ENCODE measurements around the gene ST3GAL2. TPM values are rescaled to one million over a fixed set of nuclear protein-coding genes. Genes with fewer than 3 reads are reported as not detected.

ST3GAL2 gene
- total RNA-seq, 4 donors from 2014 or later = 7.0 to 12.9 (median 9.5) TPM

DNA sequence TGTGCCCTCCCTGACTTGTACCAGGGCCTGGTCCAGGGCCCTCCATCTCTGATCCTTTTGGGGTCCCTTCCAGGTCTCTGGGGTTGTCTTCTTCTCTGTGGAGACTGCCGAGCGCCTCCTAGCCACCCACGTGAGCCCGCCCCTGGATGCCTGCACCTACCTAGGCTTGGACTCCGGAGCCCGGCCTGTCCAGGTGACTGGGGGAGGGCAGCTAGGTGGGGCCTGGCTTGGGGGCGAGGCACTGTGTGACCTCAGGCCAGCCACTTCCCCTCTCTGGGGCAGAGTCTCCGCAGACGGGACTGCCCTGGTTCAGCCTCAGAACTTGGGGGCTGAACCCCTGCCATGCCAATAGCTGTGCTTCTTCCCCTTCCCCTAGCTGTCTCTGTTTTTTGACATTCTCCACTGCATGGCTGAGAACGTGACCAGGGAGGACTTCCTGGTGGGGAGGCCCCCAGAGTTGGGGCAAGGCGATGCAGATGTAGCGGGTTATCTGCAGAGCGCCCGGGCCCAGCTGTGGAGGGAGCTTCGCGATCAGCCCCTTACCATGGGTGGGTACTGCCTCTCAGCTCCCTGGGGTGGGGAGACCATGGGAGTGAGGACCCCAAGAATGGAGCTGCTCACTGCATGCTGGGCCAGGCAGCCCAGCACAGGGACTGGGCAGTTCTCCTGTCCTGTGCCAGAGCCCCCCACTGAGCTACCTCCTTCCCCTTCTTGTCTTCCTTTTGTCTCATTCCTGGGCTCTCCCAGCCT lies 30.1 kb upstream of the ST3GAL2 start:
- H3K4me3 ChIP-seq (ENCODE audit: low read depth, poor library complexity, severe bottlenecking) = no peak overlapping the region
- no peak for DNase-seq (ENCODE audit: low spot score in 2 of 2)
- TF ChIP-seq POLR2A (IDR thresholded peaks at IDR 0.05) = no peak
- TF ChIP-seq, protein P1, sequence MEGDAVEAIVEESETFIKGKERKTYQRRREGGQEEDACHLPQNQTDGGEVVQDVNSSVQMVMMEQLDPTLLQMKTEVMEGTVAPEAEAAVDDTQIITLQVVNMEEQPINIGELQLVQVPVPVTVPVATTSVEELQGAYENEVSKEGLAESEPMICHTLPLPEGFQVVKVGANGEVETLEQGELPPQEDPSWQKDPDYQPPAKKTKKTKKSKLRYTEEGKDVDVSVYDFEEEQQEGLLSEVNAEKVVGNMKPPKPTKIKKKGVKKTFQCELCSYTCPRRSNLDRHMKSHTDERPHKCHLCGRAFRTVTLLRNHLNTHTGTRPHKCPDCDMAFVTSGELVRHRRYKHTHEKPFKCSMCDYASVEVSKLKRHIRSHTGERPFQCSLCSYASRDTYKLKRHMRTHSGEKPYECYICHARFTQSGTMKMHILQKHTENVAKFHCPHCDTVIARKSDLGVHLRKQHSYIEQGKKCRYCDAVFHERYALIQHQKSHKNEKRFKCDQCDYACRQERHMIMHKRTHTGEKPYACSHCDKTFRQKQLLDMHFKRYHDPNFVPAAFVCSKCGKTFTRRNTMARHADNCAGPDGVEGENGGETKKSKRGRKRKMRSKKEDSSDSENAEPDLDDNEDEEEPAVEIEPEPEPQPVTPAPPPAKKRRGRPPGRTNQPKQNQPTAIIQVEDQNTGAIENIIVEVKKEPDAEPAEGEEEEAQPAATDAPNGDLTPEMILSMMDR (IDR thresholded peaks at IDR 0.05) = no peak
- WGBS, 2 donors = 92 to 98% methylated on average over 13 to 14 of the region's 16 CpGs
- intact Hi-C loops (cut with DNase I; ENCODE audit: low total_unique reads) = no loop called here

DNA sequence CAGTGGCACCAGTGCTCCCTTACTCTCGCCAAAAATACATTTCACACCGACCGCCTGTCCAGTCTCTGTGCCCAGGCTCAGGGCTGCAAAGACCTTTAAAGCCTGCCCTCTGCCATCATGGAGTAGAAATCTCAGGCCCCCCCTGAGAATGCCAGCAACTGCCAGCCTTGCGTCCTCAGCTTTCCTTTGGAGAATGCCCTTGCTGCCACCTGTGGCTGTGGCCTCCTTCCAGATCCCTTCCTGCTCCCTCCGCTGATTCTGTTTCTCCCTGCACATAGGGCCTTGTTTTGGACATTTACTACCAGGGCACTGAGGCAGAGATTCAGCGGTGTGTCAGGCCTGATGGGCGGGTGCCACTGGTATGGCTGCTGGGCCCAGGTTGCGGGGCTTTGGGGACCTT lies 28.7 kb upstream of the ST3GAL2 start:
- TF ChIP-seq, protein P1 (IDR thresholded peaks at IDR 0.05) = no peak
- TF ChIP-seq POLR2A (IDR thresholded peaks at IDR 0.05) = no peak
- WGBS, 2 donors = 92 to 93% methylated on average over 7 to 8 of the region's 8 CpGs
- no peak overlapping the region for H3K4me3 ChIP-seq (ENCODE audit: low read depth, poor library complexity, severe bottlenecking)
- DNase-seq (ENCODE audit: low spot score in 2 of 2) = no peak
- intact Hi-C loops (cut with DNase I; ENCODE audit: low total_unique reads) = no loop called here

DNA sequence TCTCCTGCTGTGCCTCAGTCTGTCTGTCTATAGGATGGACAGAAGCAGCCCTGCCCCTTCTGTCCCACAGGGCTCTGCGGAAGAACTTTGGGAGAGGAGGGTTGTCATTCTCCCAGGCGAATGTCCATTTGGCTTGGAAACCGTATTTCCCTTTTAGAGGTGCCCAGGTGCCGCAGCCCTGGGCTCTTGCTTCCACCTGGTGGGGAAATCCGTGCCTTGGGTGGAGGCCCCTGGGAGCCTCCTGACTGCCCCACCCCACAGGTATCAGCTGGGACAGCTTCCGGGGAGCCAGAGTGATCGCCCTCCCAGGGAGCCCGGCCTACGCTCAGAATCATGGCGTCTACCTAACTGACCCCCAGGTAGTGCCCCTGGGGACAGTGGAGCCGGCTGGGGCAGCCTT lies 28.2 kb upstream of the ST3GAL2 start:
- intact Hi-C loops (cut with DNase I; ENCODE audit: low total_unique reads) = no loop called here
- WGBS, 2 donors = 79 to 87% methylated on average over 11 of the region's 11 CpGs
- no peak overlapping the region for H3K4me3 ChIP-seq (ENCODE audit: low read depth, poor library complexity, severe bottlenecking)
- TF ChIP-seq, protein P1 (IDR thresholded peaks at IDR 0.05) = no peak
- no peak for TF ChIP-seq POLR2A (IDR thresholded peaks at IDR 0.05)
- DNase-seq (ENCODE audit: low spot score in 2 of 2) = no peak

DNA sequence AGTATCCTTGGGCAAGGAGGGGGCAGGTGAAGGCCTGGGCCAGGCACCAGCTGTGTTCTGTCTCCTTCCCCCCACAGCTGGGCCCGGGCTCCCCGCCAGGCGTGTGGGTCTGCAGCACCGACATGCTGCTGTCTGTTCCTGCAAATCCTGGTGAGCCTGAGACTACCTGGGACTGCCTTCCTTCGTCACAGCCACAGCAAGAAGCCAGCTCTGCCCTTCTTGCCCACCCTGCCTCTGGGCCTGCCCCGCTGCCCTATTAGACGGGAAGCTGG lies 27.8 kb upstream of the ST3GAL2 start:
- DNase-seq (ENCODE audit: low spot score in 2 of 2) = no peak
- 76 to 88% methylated on average over 4 to 7 of the region's 7 CpGs for WGBS, 2 donors

DNA sequence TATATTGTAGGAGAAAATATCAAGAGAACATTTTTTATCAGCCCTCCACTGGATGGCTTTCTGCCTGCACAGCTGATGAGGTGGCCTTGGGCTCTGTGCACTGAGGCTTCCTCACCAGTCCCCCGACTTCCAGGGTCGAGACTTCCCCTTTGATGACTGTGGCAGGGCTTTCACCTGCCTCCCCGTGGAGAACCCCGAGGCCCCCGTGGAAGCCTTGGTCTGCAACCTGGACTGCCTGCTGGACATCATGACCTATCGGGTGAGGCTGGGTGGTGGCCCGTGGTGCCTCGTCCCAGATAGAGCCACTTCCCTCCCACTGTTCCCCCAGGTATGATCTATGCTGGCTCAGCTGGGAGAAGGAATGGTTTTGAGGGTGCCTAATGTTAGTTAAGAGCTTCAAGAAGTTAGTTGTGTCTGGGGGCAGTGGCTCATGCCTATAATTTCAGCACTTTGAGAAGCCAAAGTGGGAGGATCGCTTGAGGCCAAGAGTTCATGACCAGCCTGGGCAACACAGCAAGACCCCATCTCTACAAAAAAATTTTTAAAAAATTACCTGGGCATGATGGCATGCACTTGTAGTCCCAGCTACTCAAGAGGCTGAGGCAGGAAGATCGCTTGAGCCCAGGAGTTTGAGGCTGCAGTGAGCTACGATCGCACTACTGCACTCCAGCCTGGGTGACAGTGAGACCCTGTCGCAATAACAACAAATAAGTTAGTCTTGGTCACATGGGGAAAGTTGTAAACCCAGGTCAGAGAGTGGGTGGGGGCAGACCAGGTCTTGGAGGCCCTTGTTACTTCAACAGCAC lies 27.3 kb upstream of the ST3GAL2 start:
- no peak for DNase-seq (ENCODE audit: low spot score in 2 of 2)
- TF ChIP-seq, protein P1 (IDR thresholded peaks at IDR 0.05) = no peak
- no peak for TF ChIP-seq POLR2A (IDR thresholded peaks at IDR 0.05)
- intact Hi-C loops (cut with DNase I; ENCODE audit: low total_unique reads) = no loop called here
- WGBS, 2 donors = 90 to 92% methylated on average over 11 to 13 of the region's 13 CpGs
- no peak overlapping the region for H3K4me3 ChIP-seq (ENCODE audit: low read depth, poor library complexity, severe bottlenecking)

More for the DNA sequence above, 27.8 kb upstream of the ST3GAL2 start:
- no peak for TF ChIP-seq POLR2A (IDR thresholded peaks at IDR 0.05)
- TF ChIP-seq, protein P1 (IDR thresholded peaks at IDR 0.05) = no peak
- intact Hi-C loops (cut with DNase I; ENCODE audit: low total_unique reads) = no loop called here
- H3K4me3 ChIP-seq (ENCODE audit: low read depth, poor library complexity, severe bottlenecking) = no peak overlapping the region
